Activated naive CD8-positive, alpha-beta T cell treated with anti-CD3 and anti-CD28 coated beads, Interleukin-2, amount 50 U/mL, for 24 hours (primary cell): Measurements from ENCODE around the gene PER2.
"Not testable (repeated sequence)": the region's sequence is repeated elsewhere in the genome, so short reads cannot be mapped to it uniquely, and the experiment has no call there.

ENCODE experiments used
- ATAC-seq: fragments of 150-1000 bp; cut with Tn5 transposase; one replicate; pipeline ENCODE4 v1.10.0; 2021
- DNase-seq: peaks from one replicate; pipeline ENCODE4 v3.0.0; 2021
- H3K27ac Mint-ChIP-seq: one replicate; pipeline ENCODE4 v1.8.0; 2021; ENCODE audit warnings: mild to moderate bottlenecking, mixed read lengths
- H3K27me3 Mint-ChIP-seq: one replicate; pipeline ENCODE4 v1.8.0; 2021; ENCODE audit warnings: mixed read lengths
- H3K36me3 Mint-ChIP-seq: one replicate; pipeline ENCODE4 v1.8.0; 2021; ENCODE audit warnings: low read depth, mixed read lengths
- H3K4me1 Mint-ChIP-seq: one replicate; pipeline ENCODE4 v1.8.0; 2021; ENCODE audit warnings: mixed read lengths
- H3K4me3 Mint-ChIP-seq: one replicate; pipeline ENCODE4 v1.8.0; 2021; ENCODE audit warnings: mild to moderate bottlenecking, moderate library complexity, mixed read lengths
- H3K9me3 Mint-ChIP-seq: one replicate; pipeline ENCODE4 v1.8.0; 2021; ENCODE audit warnings: mixed read lengths

The PER2 gene, protein sequence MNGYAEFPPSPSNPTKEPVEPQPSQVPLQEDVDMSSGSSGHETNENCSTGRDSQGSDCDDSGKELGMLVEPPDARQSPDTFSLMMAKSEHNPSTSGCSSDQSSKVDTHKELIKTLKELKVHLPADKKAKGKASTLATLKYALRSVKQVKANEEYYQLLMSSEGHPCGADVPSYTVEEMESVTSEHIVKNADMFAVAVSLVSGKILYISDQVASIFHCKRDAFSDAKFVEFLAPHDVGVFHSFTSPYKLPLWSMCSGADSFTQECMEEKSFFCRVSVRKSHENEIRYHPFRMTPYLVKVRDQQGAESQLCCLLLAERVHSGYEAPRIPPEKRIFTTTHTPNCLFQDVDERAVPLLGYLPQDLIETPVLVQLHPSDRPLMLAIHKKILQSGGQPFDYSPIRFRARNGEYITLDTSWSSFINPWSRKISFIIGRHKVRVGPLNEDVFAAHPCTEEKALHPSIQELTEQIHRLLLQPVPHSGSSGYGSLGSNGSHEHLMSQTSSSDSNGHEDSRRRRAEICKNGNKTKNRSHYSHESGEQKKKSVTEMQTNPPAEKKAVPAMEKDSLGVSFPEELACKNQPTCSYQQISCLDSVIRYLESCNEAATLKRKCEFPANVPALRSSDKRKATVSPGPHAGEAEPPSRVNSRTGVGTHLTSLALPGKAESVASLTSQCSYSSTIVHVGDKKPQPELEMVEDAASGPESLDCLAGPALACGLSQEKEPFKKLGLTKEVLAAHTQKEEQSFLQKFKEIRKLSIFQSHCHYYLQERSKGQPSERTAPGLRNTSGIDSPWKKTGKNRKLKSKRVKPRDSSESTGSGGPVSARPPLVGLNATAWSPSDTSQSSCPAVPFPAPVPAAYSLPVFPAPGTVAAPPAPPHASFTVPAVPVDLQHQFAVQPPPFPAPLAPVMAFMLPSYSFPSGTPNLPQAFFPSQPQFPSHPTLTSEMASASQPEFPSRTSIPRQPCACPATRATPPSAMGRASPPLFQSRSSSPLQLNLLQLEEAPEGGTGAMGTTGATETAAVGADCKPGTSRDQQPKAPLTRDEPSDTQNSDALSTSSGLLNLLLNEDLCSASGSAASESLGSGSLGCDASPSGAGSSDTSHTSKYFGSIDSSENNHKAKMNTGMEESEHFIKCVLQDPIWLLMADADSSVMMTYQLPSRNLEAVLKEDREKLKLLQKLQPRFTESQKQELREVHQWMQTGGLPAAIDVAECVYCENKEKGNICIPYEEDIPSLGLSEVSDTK (N-terminal part only)

GRCh38 chr2:238287737-238288649 is at the start of gene PER2:
PER2 (minus strand) TSS chr2:238288610; CDS start chr2:238277936, 10,674 bp downstream.
- H3K36me3 Mint-ChIP-seq: no peaks in the 10 kb centered on the region
- peak; percentile 55 for DNase-seq
- peaks cover 41% of the 10 kb centered on the region for H3K4me1 Mint-ChIP-seq
- H3K27me3 Mint-ChIP-seq: no peaks in the 10 kb centered on the region
- H3K9me3 Mint-ChIP-seq: no peaks in the 10 kb centered on the region
- ATAC-seq: peak; percentile 25
- H3K4me3 Mint-ChIP-seq: peak within 1 kb of the TSS; percentile 90
- peak within 1 kb of the TSS; percentile 97 for H3K27ac Mint-ChIP-seq

DNA sequence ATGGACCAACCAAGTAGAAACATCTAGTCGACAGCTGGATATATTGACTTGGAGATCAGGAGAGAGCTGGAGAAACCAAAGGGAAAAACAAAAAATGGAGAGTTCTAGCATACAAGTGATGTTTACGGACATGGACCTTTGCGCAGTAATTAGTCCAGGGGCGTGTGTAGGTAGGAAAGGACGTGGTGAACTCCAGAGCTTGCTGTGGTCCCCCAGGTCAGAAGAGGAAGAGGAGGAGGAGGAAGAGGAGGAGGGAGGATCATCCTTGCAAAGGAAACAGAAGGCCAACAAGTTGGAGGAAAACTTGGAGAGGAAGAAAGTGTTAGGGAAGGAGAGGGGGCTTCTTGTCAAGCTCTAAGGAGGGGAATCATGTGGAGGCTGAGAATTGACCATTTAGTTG is 49.4 kb upstream of the PER2 start:
- no peaks in the 10 kb centered on the region for H3K9me3 Mint-ChIP-seq
- H3K27ac Mint-ChIP-seq: no peak overlapping the region
- H3K4me3 Mint-ChIP-seq: no peak overlapping the region
- no peak for ATAC-seq
- H3K4me1 Mint-ChIP-seq: peaks cover 8% of the 10 kb centered on the region
- no peak for DNase-seq
- no peaks in the 10 kb centered on the region for H3K27me3 Mint-ChIP-seq
- peaks cover 1% of the 10 kb centered on the region for H3K36me3 Mint-ChIP-seq

GRCh38 chr2:238336793-238337444 is 48.5 kb upstream of the PER2 start:
- H3K9me3 Mint-ChIP-seq: no peaks in the 10 kb centered on the region
- no peak overlapping the region for H3K4me3 Mint-ChIP-seq
- no peak overlapping the region for H3K27ac Mint-ChIP-seq
- no peaks in the 10 kb centered on the region for H3K27me3 Mint-ChIP-seq
- H3K36me3 Mint-ChIP-seq: peaks cover 1% of the 10 kb centered on the region
- ATAC-seq: no peak
- DNase-seq: no peak
- peaks cover 8% of the 10 kb centered on the region for H3K4me1 Mint-ChIP-seq

DNA sequence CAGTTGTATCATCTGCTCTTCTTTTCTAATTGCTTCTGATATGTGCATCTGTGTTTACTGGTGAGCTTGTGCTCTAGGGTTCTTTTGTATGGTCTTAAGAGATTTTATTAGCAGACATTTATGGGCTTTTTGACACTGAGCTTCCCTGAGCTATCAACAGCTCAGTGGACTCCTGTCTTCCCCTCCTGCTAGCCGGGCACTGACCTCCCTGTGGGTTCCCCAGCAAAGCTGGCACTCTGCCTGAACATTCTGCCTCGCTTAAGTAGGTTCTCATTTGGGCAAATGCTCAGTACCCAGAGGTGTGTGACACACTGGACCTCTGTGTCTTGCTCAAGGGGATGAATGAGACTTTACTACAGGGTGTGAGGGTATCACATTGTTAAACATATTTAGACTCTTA is 47.7 kb upstream of the PER2 start:
- Mint-ChIP-seq H3K27me3 (no peaks in the 10 kb centered on the region), H3K27ac (no peak overlapping the region), H3K4me3 (no peak overlapping the region), H3K4me1 (peaks cover 8% of the 10 kb centered on the region), H3K9me3 (no peaks in the 10 kb centered on the region), H3K36me3 (peaks cover 1% of the 10 kb centered on the region)
- no peak for ATAC-seq
- no peak for DNase-seq

GRCh38 chr2:238335591-238335990 is 47.2 kb upstream of the PER2 start:
- H3K4me3 Mint-ChIP-seq, H3K36me3 Mint-ChIP-seq, ATAC-seq, DNase-seq, H3K4me1 Mint-ChIP-seq, H3K27me3 Mint-ChIP-seq, H3K27ac Mint-ChIP-seq, H3K9me3 Mint-ChIP-seq: not testable (repeated sequence)

DNA sequence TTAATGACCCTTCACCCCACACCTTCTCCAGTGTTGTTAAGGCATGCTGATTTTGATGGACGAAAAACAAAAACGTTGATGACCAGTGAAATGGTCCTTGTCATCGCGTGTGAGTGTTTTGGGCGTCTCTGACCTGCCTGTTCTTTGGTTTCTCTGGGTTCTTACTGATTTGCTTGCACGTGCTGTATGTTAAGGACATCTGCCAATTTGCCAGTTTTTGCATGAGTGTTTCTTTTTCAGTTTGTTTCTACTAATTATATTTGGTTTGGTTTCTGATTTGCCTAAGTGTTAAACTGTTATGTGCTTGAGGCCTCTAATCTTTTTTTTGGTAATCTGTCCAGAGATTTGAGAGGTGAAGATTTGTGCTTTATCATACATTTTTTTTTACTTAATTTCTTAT is 46.5 kb upstream of the PER2 start:
- DNase-seq (no peak), ATAC-seq (no peak)
- H3K9me3 Mint-ChIP-seq: no peaks in the 10 kb centered on the region
- no peak overlapping the region for H3K4me3 Mint-ChIP-seq
- peaks cover 8% of the 10 kb centered on the region for H3K4me1 Mint-ChIP-seq
- H3K27me3 Mint-ChIP-seq: no peaks in the 10 kb centered on the region
- H3K36me3 Mint-ChIP-seq: peaks cover 1% of the 10 kb centered on the region
- no peak overlapping the region for H3K27ac Mint-ChIP-seq

DNA sequence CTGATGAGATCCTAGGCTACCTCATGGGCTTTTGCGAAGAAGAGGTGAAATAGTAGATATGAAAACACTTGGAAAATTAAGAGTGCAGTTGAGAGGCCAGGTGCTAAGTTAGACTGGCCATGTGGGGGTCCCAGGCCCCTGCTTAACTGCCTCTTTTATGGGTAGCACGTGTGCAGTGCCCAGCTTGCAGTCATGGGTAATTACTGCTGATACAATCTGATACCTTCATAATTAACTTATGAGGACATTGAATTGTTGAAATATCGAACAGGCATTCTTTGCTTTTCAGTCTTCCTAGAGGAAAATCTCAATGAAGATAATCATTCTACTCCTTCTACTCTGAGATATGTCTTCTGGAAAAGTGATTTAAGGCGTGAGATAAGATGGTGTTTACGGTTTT is 43.5 kb upstream of the PER2 start:
- Mint-ChIP-seq H3K27ac (no peak overlapping the region), H3K9me3 (no peaks in the 10 kb centered on the region), H3K4me3 (no peak overlapping the region), H3K36me3 (peaks cover 19% of the 10 kb centered on the region), H3K27me3 (no peaks in the 10 kb centered on the region), H3K4me1 (no peaks in the 10 kb centered on the region)
- DNase-seq (no peak), ATAC-seq (no peak)

DNA sequence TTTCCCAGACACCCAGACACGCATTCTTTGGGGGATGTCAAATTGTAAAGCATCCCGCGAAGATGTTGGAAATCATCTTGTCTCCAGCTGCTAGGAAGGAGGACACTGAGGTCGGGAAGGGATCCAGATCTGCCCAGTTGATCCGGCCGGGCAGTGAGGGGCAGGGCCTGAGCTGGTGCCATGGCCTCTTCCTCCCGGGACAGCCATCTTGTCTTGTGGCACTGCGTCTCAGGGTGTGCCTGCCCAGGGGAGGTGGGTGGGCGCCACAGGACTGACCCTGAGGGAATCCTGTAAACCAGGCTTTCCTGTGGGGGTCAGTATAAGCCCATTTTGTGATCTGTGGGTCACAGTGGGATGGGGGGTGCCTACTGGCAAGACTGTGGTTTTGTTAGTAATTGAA is 42.0 kb upstream of the PER2 start:
- no peaks in the 10 kb centered on the region for H3K4me1 Mint-ChIP-seq
- no peaks in the 10 kb centered on the region for H3K9me3 Mint-ChIP-seq
- peaks cover 19% of the 10 kb centered on the region for H3K36me3 Mint-ChIP-seq
- H3K4me3 Mint-ChIP-seq: no peak overlapping the region
- no peak overlapping the region for H3K27ac Mint-ChIP-seq
- no peak for DNase-seq
- no peak for ATAC-seq
- H3K27me3 Mint-ChIP-seq: no peaks in the 10 kb centered on the region

DNA sequence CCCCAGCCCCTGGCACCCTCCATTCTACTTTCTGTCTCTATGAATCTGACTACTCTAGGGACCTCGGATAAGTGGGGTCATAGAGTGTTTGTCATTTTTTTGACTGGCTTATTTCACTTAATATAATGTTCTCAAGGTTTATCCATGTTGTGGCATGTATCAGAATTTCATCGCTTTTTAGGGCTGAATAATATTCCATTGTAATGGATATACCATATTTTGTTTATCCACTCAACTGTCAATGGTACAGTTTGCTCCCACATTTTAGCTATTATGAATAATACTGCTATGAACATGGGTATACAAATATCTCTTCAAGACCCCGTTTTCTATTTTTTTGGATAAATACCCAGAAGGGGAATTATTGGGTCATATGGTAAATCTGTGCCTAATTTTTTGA is 39.3 kb upstream of the PER2 start:
- Mint-ChIP-seq H3K36me3 (peaks cover 19% of the 10 kb centered on the region), H3K27ac (no peak overlapping the region), H3K4me3 (no peak overlapping the region), H3K9me3 (no peaks in the 10 kb centered on the region), H3K27me3 (no peaks in the 10 kb centered on the region), H3K4me1 (no peaks in the 10 kb centered on the region)
- ATAC-seq: no peak
- no peak for DNase-seq

DNA sequence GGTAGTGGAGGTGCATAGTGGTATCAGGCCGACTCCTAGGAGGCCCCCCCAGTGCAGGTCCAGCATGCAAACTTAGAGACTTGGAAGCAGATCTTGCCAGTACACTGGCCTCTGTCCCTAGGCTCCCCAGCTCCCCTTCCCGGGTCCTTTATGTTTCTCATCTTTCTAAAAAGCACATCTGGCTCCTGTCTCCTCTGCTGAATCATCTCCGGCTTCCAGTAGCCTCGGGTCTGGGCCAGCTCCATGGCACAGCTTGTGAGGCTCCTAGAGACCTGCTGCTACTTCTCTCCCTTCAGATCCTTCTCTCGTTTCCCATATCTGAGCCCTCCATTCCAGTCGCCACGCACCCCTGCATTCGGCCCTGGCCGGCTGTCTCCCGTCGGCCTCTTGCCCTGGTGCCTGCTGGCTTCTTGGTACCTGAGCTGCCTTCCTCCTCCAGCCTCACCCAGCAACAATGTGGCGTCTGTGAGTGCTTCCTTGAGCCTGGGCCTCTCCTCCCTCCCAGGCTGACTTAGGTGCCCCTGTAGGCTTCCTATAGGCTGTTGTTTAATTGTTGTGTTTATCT is 38.5 kb upstream of the PER2 start:
- Mint-ChIP-seq H3K4me1 (no peaks in the 10 kb centered on the region), H3K27me3 (no peaks in the 10 kb centered on the region), H3K27ac (no peak overlapping the region), H3K36me3 (peaks cover 19% of the 10 kb centered on the region), H3K4me3 (no peak overlapping the region), H3K9me3 (no peaks in the 10 kb centered on the region)
- DNase-seq (no peak), ATAC-seq (no peak)

DNA sequence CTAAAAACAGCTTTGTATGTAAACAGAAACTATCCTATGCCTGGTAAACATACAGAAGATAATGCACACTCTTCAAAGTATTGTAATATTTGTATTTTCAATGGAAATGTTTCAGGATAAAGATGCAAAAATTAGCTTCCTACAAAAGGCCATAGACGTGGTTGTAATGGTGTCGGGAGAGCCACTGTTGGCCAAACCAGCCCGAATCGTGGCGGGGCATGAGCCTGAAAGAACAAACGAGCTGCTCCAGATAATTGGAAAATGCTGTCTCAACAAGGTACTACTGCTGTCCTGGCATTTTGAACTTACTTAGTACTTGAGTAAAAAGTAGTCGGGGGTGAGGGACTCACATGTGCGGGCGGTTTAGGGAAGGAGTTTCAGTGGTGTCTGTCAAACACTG is 37.3 kb upstream of the PER2 start:
- H3K4me1 Mint-ChIP-seq: peaks cover 5% of the 10 kb centered on the region
- H3K36me3 Mint-ChIP-seq: peaks cover 19% of the 10 kb centered on the region
- H3K27me3 Mint-ChIP-seq: no peaks in the 10 kb centered on the region
- no peak overlapping the region for H3K27ac Mint-ChIP-seq
- no peak for DNase-seq
- no peak overlapping the region for H3K4me3 Mint-ChIP-seq
- no peaks in the 10 kb centered on the region for H3K9me3 Mint-ChIP-seq
- no peak for ATAC-seq

- not testable (repeated sequence) for H3K9me3 Mint-ChIP-seq, H3K27ac Mint-ChIP-seq, ATAC-seq, H3K4me1 Mint-ChIP-seq, H3K4me3 Mint-ChIP-seq, DNase-seq, H3K27me3 Mint-ChIP-seq
- H3K36me3 Mint-ChIP-seq: peaks cover 16% of the 10 kb centered on the region
Observed at GRCh38 chr2:238324248-238324647, 35.8 kb upstream of the PER2 start.

- Mint-ChIP-seq H3K27ac (no peak overlapping the region), H3K27me3 (no peaks in the 10 kb centered on the region), H3K36me3 (no peaks in the 10 kb centered on the region), H3K4me1 (peaks cover 10% of the 10 kb centered on the region), H3K9me3 (no peaks in the 10 kb centered on the region), H3K4me3 (peak overlapping the region; percentile 77)
- ATAC-seq (no peak), DNase-seq (no peak)
Observed at GRCh38 chr2:238322001-238322411, 33.6 kb upstream of the PER2 start.
